ENCODE data around the gene EHMT1.

DNA sequence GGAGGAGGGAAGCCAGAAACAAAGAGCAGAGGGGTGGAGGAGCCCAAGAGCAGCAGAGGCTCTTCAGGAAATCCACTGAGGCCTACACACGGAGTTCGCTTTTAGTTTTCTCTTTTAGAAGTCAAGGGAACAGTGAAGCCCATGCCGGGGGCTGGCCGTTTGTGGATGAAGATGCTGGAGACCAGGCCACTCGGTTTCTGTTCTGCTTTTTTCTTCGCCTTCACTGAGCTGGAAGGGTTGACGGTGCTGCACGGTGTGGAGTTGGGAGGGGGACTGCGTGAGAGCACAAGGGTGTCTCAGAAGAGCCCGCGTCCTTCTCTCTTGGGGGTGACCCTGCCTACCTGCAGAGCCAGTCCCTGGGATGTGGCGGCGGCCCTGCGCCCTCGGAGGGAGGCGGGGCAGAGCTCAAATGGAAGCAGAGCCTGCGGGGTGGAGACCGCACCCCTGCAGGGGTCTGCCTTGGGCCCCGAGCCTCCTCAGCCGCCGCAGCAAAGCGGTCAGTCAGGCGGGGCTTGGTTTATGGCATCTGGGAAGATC, 190.3 kb downstream of the EHMT1 start:
- TF ChIP-seq EZH2 (IDR thresholded peaks at IDR 0.05; ENCODE audit: borderline replicate concordance, control insufficient read depth, low read depth, low read length) (no peak), CEBPB (IDR thresholded peaks at IDR 0.05; ENCODE audit: borderline replicate concordance in 1 of 2, low read depth in 2 of 2, low read length in 2 of 2) (no peak)
- TF ChIP-seq, protein P1, sequence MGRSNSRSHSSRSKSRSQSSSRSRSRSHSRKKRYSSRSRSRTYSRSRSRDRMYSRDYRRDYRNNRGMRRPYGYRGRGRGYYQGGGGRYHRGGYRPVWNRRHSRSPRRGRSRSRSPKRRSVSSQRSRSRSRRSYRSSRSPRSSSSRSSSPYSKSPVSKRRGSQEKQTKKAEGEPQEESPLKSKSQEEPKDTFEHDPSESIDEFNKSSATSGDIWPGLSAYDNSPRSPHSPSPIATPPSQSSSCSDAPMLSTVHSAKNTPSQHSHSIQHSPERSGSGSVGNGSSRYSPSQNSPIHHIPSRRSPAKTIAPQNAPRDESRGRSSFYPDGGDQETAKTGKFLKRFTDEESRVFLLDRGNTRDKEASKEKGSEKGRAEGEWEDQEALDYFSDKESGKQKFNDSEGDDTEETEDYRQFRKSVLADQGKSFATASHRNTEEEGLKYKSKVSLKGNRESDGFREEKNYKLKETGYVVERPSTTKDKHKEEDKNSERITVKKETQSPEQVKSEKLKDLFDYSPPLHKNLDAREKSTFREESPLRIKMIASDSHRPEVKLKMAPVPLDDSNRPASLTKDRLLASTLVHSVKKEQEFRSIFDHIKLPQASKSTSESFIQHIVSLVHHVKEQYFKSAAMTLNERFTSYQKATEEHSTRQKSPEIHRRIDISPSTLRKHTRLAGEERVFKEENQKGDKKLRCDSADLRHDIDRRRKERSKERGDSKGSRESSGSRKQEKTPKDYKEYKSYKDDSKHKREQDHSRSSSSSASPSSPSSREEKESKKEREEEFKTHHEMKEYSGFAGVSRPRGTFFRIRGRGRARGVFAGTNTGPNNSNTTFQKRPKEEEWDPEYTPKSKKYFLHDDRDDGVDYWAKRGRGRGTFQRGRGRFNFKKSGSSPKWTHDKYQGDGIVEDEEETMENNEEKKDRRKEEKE (IDR thresholded peaks at IDR 0.05), result no peak

Data from GM12878 (cell line).